K562 (cell line): ENCODE data around the gene JUP. TPM values are rescaled to one million over a fixed set of nuclear protein-coding genes. Genes with fewer than 3 reads are reported as not detected.

Source experiments
- ATAC-seq: fragments of 200-7000 bp; cut with Tn5 transposase; 3 replicates; pipeline ENCODE4 v1.9.1; 2020; ENCODE audit warnings: moderate library complexity
- BruUV-seq: library from RNA; stranded (reverse); fragments of 400-500 nt; replicated peaks from 2 replicates; lab custom pipeline; 2021; lab: Mats Ljungman, UMichigan
- CTCF ChIA-PET: fragments of 300-600 bp; formaldehyde crosslinking; extraction: SDS; loops from one replicate; lab custom pipeline; 2021; ENCODE audit warnings: low intra/inter-chr PET ratio; lab: Yijun Ruan, JAX
- POLR2A ChIA-PET: fragments of 300-600, 350-650 bp; sonication (Branson Sonifier 250); formaldehyde crosslinking; extraction: SDS; loops from one replicate; lab custom pipeline; 2021; ENCODE audit warnings: antibody characterized with exemption, inconsistent platforms; lab: Yijun Ruan, JAX
- DNase-seq, 4 experiments: peaks; one replicate each; pipeline versions ENCODE4 v3.0.0 to v3.0.0-alpha.2; 2011 to 2018; ENCODE audit warnings: low spot score in 3 of 4, mixed read lengths in 3 of 4; ENCODE audit errors: extremely low read depth in 1 of 4
- FAIRE-seq: peaks from 2 replicates; lab custom pipeline; 2011; peaks lifted over from hg19 to GRCh38; lab: Jason Lieb, UNC
- H2AFZ ChIP-seq: 2 replicates; pipeline ENCODE4 v1.6.0; 2011; ENCODE audit warnings: low read depth, low read length, control low read depth, inconsistent platforms
- H3K27ac ChIP-seq: fragments of 200-600 bp; 3 replicates; pipeline ENCODE4 v1.8.0; 2011; ENCODE audit warnings: low read depth, mild to moderate bottlenecking, control low read depth, inconsistent platforms, low read length, moderate library complexity, mixed read lengths; ENCODE audit errors: extremely low read depth
- H3K27me3 ChIP-seq, 2 experiments: fragments of 300-600 bp in 1 of 2; 2 replicates in 1 of 2; 3 replicates in 1 of 2; pipeline versions ENCODE4 v1.6.0 to v1.8.0; 2011; ENCODE audit warnings: inconsistent platforms in 2 of 2, low read length in 2 of 2, mild to moderate bottlenecking in 1 of 2, mixed read lengths in 1 of 2, moderate library complexity in 1 of 2; ENCODE audit not compliant: control insufficient read depth in 2 of 2, insufficient read depth in 2 of 2
- H3K36me3 ChIP-seq: fragments of 300-600 bp; 3 replicates; pipeline ENCODE4 v1.8.0; 2011; ENCODE audit warnings: mild to moderate bottlenecking, low read length, inconsistent platforms; ENCODE audit not compliant: control insufficient read depth, insufficient read depth
- H3K4me1 ChIP-seq, 2 experiments: fragments of 200-600 bp in 1 of 2; replicated peaks in 1 of 2; 2 replicates in 1 of 2; 3 replicates in 1 of 2; pipeline versions ENCODE4 v1.5.1 to v1.8.0; 2011; ENCODE audit warnings: inconsistent platforms in 2 of 2, low read length in 2 of 2, mild to moderate bottlenecking in 1 of 2, mixed read lengths in 1 of 2, moderate library complexity in 1 of 2; ENCODE audit not compliant: control insufficient read depth in 2 of 2, insufficient read depth in 2 of 2
- H3K4me2 ChIP-seq: 2 replicates; pipeline ENCODE4 v1.6.1; 2011; ENCODE audit warnings: low read length, control low read depth, inconsistent platforms, mixed read lengths; ENCODE audit not compliant: insufficient read depth
- H3K4me3 ChIP-seq: fragments of 200-600 bp; sonication (generic), shearing (Covaris generic); 2 replicates; pipeline ENCODE4 v1.5.1; 2016; ENCODE audit warnings: control low read depth, inconsistent platforms
- H3K79me2 ChIP-seq: fragments of 200-600 bp; 3 replicates; pipeline ENCODE4 v1.8.0; 2011; ENCODE audit warnings: low read length, inconsistent platforms; ENCODE audit not compliant: control insufficient read depth, insufficient read depth
- H3K9ac ChIP-seq, 2 experiments: 2 replicates each; pipeline versions ENCODE4 v1.6.0 to v1.6.1; 2011; ENCODE audit warnings: low read depth in 2 of 2, low read length in 2 of 2, control low read depth in 1 of 2, inconsistent platforms in 1 of 2, mild to moderate bottlenecking in 1 of 2, mixed read lengths in 1 of 2; ENCODE audit not compliant: insufficient read depth in 1 of 2
- H3K9me1 ChIP-seq: one replicate; pipeline ENCODE4 v1.6.0; 2011; ENCODE audit warnings: inconsistent platforms, mild to moderate bottlenecking, low read length, moderate library complexity; ENCODE audit not compliant: control insufficient read depth, insufficient read depth
- H3K9me3 ChIP-seq: replicated peaks from 2 replicates; pipeline ENCODE4 v1.5.1; 2011; ENCODE audit warnings: low read depth, low read length, inconsistent platforms; ENCODE audit not compliant: control insufficient read depth, insufficient read depth
- H4K20me1 ChIP-seq: replicated peaks from 2 replicates; pipeline ENCODE4 v1.6.1; 2011; ENCODE audit warnings: low read length, inconsistent platforms, mixed read lengths; ENCODE audit not compliant: control insufficient read depth, insufficient read depth
- ATF1 ChIP-seq, 2 experiments: fragments of 450-650 bp in 1 of 2; IDR thresholded peaks; 2 replicates each; pipeline ENCODE4 v1.6.1; 2016; ENCODE audit warnings: missing compliant biosample characterization in 1 of 2, missing genetic modification characterization in 1 of 2
- CHD1 ChIP-seq: fragments of 200-600 bp; sonication (generic); IDR thresholded peaks from one replicate; pipeline ENCODE4 v1.6.1; 2012; ENCODE audit warnings: mild to moderate bottlenecking, moderate library complexity, low read length, inconsistent platforms
- NFE2 ChIP-seq: IDR thresholded peaks from 2 replicates; pipeline ENCODE4 v1.6.1; 2014; ENCODE audit warnings: antibody characterized with exemption, low read depth
- PTRF ChIP-seq: fragments of 450-650 bp; IDR thresholded peaks from 2 replicates; pipeline ENCODE4 v1.6.1; 2016; ENCODE audit warnings: mild to moderate bottlenecking, missing genetic modification characterization, missing compliant biosample characterization
- TFAM ChIP-seq: fragments of 250-450 bp; sonication (Bioruptor Pico); conservative IDR thresholded peaks from 2 replicates; pipeline ENCODE4 v1.5.0; 2021; ENCODE audit warnings: mild to moderate bottlenecking, moderate library complexity
- ZBTB17 ChIP-seq: fragments of 450-650 bp; formaldehyde crosslinking; IDR thresholded peaks from 2 replicates; pipeline ENCODE4 v1.4.0; 2020; ENCODE audit warnings: mild to moderate bottlenecking
- ZNF197 ChIP-seq: fragments of 200-800 bp; sonication (Bioruptor generic); IDR thresholded peaks from 2 replicates; pipeline ENCODE4 v1.6.1; 2016; ENCODE audit warnings: low read depth, missing genetic modification characterization, missing compliant biosample characterization
- ZNF263 ChIP-seq: sonication (generic); formaldehyde crosslinking; IDR thresholded peaks from 2 replicates; pipeline ENCODE4 v1.8.0; 2022; ENCODE audit warnings: mild to moderate bottlenecking, missing genetic modification reagents, borderline replicate concordance
- ZNF408 ChIP-seq: fragments of 250-450 bp; sonication (Bioruptor Pico); IDR thresholded peaks from 2 replicates; pipeline ENCODE4 v1.4.0; 2020; ENCODE audit warnings: low read depth, mild to moderate bottlenecking, moderate library complexity
- ZNF583 ChIP-seq: fragments of 250-450 bp; sonication (Bioruptor Pico); IDR thresholded peaks from 2 replicates; pipeline ENCODE4 v1.4.0; 2020
- ZNF696 ChIP-seq: fragments of 250-450 bp; sonication (Bioruptor Pico); conservative IDR thresholded peaks from 2 replicates; pipeline ENCODE4 v1.4.0; 2020; ENCODE audit warnings: mild to moderate bottlenecking, moderate library complexity
- WGBS: fragments of 100-300 bp; shearing (Covaris generic); methylation state at CpG from one replicate; pipeline ENCODE4 v1.1.6; 2016; ENCODE audit warnings: low coverage, mixed read lengths; ENCODE audit not compliant: insufficient coverage; ENCODE audit errors: missing lambda C conversion rate; 5-methylcytosine and 5-hydroxymethylcytosine counted together
- in situ Hi-C: fragments of 300-500 bp; cut with MboI; formaldehyde crosslinking; loops from 4 replicates; pipeline ENCODE4 v1.15.0; 2018; ENCODE audit warnings: inconsistent platforms, mixed read lengths
- intact Hi-C: fragments of 100-400 bp; cut with micrococcal nuclease; formaldehyde crosslinking; loops from 2 replicates; pipeline ENCODE4 v1.14.2; 2022
- polyA plus RNA-seq, 8 experiments: library from polyadenylated mRNA; depleted of rRNA in 4 of 8; stranded (reverse) in 5 of 8; unstranded in 3 of 8; fragments of >200 nt; fragmentation: Nextera tagmentation in 2 of 8; fragmentation: Illumina TruSeq in 1 of 8; extraction: Ambion mirVana in 2 of 8; extraction: Trizol in 1 of 8; gene quantifications; 2 replicates each; pipeline versions ENCODE4 v1.2.1 to v1.2.3, GENCODE V29; 2011 to 2014; ENCODE audit warnings: inconsistent platforms in 1 of 8, missing spikeins in 1 of 8
- total RNA-seq, 7 experiments: library from RNA; depleted of rRNA in 6 of 7; stranded (reverse); fragments of >200 nt in 6 of 7; fragmentation: Illumina TruSeq in 2 of 7; extraction: Trizol in 2 of 7; gene quantifications; 2 replicates each; pipeline versions ENCODE4 v1.2.1 to v1.2.3, GENCODE V29; 2011 to 2021; ENCODE audit warnings: low replicate concordance in 1 of 7
- TF ChIP-seq, protein P1 (sequence below): fragments of 250-450 bp; sonication (Bioruptor Pico); IDR thresholded peaks from 2 replicates; pipeline ENCODE4 v1.8.0; 2022; ENCODE audit warnings: inconsistent platforms, mild to moderate bottlenecking, moderate library complexity, borderline replicate concordance
- TF ChIP-seq, protein P2 (sequence below), 2 experiments: fragments of 450-650 bp in 1 of 2; sonication (generic) in 1 of 2; formaldehyde crosslinking; conservative IDR thresholded peaks; 2 replicates each; pipeline versions ENCODE4 v1.4.0 to v1.8.1; 2020 to 2022; ENCODE audit warnings: mild to moderate bottlenecking in 1 of 2, missing genetic modification reagents in 1 of 2
- TF ChIP-seq, protein P3 (sequence below): fragments of 250-450 bp; sonication (Bioruptor Pico); IDR thresholded peaks from 2 replicates; pipeline ENCODE4 v1.5.0; 2020; ENCODE audit warnings: mild to moderate bottlenecking, borderline replicate concordance
- TF ChIP-seq, protein P4 (sequence below): fragments of 450-650 bp; formaldehyde crosslinking; IDR thresholded peaks from 2 replicates; pipeline ENCODE4 v1.4.0; 2020; ENCODE audit warnings: mild to moderate bottlenecking

Gene JUP
- total and polyA plus RNA-seq, 9 of the 15 experiments (the other 6 are each of a cell fraction or from before 2014, with no cell fraction given): 6.4 to 177 (median 31.2) TPM

DNA sequence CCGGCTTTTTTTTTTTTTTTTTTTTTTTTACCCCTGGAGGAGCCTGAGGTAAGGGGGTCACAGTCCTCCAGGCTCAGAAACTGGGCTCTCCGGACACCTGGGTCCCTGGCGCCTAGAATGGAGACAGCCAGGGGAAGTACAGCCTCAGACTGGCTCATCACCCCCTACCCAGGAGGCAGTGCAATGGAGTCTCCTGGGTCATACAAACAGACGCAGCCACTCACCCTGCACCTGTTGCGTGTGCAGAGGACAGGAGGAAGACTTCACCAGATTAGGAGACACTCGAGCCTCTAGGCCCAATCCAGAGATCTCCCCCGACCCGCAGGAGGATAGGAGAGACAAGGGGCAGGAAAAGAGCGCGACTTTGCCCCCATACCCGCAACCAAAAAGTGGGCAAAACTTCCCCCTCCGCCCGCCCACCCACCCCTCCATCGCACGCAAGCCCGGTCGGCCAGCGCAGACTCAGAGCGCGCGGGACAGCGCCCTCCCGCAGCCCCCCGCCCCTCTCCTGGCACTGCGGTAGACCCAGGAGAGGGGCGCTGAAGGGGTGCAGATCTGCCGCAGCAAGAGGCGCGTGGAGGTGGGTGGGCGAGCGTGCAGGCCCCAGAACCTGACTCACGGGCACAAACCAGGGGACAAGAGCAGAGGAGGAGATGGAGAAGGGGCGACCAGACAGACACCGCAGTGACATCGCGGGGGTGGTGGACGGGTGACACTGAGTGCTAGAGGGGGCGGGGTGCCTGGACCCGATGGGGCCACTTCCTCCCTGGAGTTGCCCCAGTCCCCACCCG, 53.0 kb downstream of the JUP start:
- TF ChIP-seq ZBTB17 (no peak), ZNF263 (CRISPR knock-in tag) (no peak), CHD1 (no peak), ZNF408 (CRISPR knock-in tag) (no peak), PTRF (tag) (no peak), ZNF583 (no peak), ZNF696 (no peak), TFAM (CRISPR knock-in tag) (no peak), ZNF197 (CRISPR knock-in tag) (no peak), NFE2 (no peak), ATF1 (CRISPR knock-in tag; IDR thresholded peaks at IDR 0.05) (no peak), ATF1 (tag; IDR thresholded peaks at IDR 0.05) (no peak)
- TF ChIP-seq, protein P1, sequence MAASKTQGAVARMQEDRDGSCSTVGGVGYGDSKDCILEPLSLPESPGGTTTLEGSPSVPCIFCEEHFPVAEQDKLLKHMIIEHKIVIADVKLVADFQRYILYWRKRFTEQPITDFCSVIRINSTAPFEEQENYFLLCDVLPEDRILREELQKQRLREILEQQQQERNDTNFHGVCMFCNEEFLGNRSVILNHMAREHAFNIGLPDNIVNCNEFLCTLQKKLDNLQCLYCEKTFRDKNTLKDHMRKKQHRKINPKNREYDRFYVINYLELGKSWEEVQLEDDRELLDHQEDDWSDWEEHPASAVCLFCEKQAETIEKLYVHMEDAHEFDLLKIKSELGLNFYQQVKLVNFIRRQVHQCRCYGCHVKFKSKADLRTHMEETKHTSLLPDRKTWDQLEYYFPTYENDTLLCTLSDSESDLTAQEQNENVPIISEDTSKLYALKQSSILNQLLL (CRISPR knock-in tag): no peak
- TF ChIP-seq, protein P2, sequence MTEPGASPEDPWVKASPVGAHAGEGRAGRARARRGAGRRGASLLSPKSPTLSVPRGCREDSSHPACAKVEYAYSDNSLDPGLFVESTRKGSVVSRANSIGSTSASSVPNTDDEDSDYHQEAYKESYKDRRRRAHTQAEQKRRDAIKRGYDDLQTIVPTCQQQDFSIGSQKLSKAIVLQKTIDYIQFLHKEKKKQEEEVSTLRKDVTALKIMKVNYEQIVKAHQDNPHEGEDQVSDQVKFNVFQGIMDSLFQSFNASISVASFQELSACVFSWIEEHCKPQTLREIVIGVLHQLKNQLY (CRISPR knock-in tag; conservative IDR thresholded peaks at IDR 0.05): no peak
- TF ChIP-seq, protein P3, sequence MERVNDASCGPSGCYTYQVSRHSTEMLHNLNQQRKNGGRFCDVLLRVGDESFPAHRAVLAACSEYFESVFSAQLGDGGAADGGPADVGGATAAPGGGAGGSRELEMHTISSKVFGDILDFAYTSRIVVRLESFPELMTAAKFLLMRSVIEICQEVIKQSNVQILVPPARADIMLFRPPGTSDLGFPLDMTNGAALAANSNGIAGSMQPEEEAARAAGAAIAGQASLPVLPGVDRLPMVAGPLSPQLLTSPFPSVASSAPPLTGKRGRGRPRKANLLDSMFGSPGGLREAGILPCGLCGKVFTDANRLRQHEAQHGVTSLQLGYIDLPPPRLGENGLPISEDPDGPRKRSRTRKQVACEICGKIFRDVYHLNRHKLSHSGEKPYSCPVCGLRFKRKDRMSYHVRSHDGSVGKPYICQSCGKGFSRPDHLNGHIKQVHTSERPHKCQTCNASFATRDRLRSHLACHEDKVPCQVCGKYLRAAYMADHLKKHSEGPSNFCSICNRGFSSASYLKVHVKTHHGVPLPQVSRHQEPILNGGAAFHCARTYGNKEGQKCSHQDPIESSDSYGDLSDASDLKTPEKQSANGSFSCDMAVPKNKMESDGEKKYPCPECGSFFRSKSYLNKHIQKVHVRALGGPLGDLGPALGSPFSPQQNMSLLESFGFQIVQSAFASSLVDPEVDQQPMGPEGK: no peak
- TF ChIP-seq, protein P4, sequence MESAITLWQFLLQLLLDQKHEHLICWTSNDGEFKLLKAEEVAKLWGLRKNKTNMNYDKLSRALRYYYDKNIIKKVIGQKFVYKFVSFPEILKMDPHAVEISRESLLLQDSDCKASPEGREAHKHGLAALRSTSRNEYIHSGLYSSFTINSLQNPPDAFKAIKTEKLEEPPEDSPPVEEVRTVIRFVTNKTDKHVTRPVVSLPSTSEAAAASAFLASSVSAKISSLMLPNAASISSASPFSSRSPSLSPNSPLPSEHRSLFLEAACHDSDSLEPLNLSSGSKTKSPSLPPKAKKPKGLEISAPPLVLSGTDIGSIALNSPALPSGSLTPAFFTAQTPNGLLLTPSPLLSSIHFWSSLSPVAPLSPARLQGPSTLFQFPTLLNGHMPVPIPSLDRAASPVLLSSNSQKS (CRISPR knock-in tag): no peak
- TF ChIP-seq, all 486 proteins: peak for 0
- Histone ChIP-seq H3K27me3 (peaks cover 35 to 55% of the 10 kb centered on the region in 2 experiments), H3K79me2 (no peaks in the 10 kb centered on the region), H3K27ac (no peak overlapping the region), H3K36me3 (no peaks in the 10 kb centered on the region), H3K4me1 (peaks cover 4 to 17% of the 10 kb centered on the region in 2 experiments; a peak in 4 of 5 replicates), H2AFZ (no peak overlapping the region), H3K9ac (no peak overlapping the region), H3K4me2 (no peak overlapping the region), H4K20me1 (no peaks in the 10 kb centered on the region; the same call in 1 of the 2 replicates), H3K9me1 (no peaks in the 10 kb centered on the region), H3K9me3 (no peaks in the 10 kb centered on the region), H3K4me3 (no peak overlapping the region)
- POLR2A ChIA-PET: no interaction called here
- intact Hi-C loops: no loop called here
- no TSS peak for BruUV-seq
- no peak for ATAC-seq
- 49% methylated on average over 18 of the region's 40 CpGs for WGBS
- DNase-seq: no peak
- in situ Hi-C loops: loop anchor here (25.0 kb wide), 1 partner anchor 379 kb away; the partner anchor contains the start of genes DHX58, HSPB9 and KAT2A
- no peak for FAIRE-seq
- CTCF ChIA-PET: no interaction called here
